ENCODE data around the gene MARCHF4.

GRCh38 chr2:216351172-216351925 lies 20.9 kb downstream of the MARCHF4 start:
- TF ChIP-seq, protein P1, sequence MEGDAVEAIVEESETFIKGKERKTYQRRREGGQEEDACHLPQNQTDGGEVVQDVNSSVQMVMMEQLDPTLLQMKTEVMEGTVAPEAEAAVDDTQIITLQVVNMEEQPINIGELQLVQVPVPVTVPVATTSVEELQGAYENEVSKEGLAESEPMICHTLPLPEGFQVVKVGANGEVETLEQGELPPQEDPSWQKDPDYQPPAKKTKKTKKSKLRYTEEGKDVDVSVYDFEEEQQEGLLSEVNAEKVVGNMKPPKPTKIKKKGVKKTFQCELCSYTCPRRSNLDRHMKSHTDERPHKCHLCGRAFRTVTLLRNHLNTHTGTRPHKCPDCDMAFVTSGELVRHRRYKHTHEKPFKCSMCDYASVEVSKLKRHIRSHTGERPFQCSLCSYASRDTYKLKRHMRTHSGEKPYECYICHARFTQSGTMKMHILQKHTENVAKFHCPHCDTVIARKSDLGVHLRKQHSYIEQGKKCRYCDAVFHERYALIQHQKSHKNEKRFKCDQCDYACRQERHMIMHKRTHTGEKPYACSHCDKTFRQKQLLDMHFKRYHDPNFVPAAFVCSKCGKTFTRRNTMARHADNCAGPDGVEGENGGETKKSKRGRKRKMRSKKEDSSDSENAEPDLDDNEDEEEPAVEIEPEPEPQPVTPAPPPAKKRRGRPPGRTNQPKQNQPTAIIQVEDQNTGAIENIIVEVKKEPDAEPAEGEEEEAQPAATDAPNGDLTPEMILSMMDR (IDR thresholded peaks at IDR 0.05; ENCODE audit: control extremely low read depth in 1 of 3, insufficient read depth in 1 of 3, low read depth in 1 of 3, low read length in 3 of 3): no peak
- no peak for TF ChIP-seq HDAC2 (IDR thresholded peaks at IDR 0.05; ENCODE audit: borderline replicate concordance in 1 of 2, low read depth in 2 of 2, low read length in 2 of 2)
- no peak for TF ChIP-seq POLR2A (IDR thresholded peaks at IDR 0.05; ENCODE audit: control extremely low read depth in 1 of 2, low read depth in 2 of 2, low read length in 2 of 2)
- TF ChIP-seq MAX (IDR thresholded peaks at IDR 0.05): no peak

All from H1 (cell line).